Measurements from ENCODE around the gene CEP85.

GRCh38 chr1:26323382-26323781, 89.4 kb downstream of the CEP85 start:
- TF ChIP-seq CTCF (IDR thresholded peaks at IDR 0.05) (no peak), POLR2AphosphoS5 (IDR thresholded peaks at IDR 0.05; ENCODE audit: low read depth, low read length) (no peak), TCF7L2 (IDR thresholded peaks at IDR 0.05; ENCODE audit: low read depth, low read length) (no peak), SIN3A (IDR thresholded peaks at IDR 0.05; ENCODE audit: borderline replicate concordance, insufficient read depth, low read depth, low read length) (no peak)
- TF ChIP-seq, protein P1, sequence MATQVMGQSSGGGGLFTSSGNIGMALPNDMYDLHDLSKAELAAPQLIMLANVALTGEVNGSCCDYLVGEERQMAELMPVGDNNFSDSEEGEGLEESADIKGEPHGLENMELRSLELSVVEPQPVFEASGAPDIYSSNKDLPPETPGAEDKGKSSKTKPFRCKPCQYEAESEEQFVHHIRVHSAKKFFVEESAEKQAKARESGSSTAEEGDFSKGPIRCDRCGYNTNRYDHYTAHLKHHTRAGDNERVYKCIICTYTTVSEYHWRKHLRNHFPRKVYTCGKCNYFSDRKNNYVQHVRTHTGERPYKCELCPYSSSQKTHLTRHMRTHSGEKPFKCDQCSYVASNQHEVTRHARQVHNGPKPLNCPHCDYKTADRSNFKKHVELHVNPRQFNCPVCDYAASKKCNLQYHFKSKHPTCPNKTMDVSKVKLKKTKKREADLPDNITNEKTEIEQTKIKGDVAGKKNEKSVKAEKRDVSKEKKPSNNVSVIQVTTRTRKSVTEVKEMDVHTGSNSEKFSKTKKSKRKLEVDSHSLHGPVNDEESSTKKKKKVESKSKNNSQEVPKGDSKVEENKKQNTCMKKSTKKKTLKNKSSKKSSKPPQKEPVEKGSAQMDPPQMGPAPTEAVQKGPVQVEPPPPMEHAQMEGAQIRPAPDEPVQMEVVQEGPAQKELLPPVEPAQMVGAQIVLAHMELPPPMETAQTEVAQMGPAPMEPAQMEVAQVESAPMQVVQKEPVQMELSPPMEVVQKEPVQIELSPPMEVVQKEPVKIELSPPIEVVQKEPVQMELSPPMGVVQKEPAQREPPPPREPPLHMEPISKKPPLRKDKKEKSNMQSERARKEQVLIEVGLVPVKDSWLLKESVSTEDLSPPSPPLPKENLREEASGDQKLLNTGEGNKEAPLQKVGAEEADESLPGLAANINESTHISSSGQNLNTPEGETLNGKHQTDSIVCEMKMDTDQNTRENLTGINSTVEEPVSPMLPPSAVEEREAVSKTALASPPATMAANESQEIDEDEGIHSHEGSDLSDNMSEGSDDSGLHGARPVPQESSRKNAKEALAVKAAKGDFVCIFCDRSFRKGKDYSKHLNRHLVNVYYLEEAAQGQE (IDR thresholded peaks at IDR 0.05; ENCODE audit: insufficient read depth in 1 of 2, low read depth in 2 of 2, low read length in 1 of 2) = no peak

All from Panc1 (cell line).